SK-N-SH (cell line): ENCODE measurements around the gene ADAM33. TPM values are rescaled to one million over a fixed set of nuclear protein-coding genes. Genes with fewer than 3 reads are reported as not detected.

Experiments
- CTCF ChIA-PET: fragments of 300-600, 350-600 bp; formaldehyde crosslinking; extraction: SDS; loops from one replicate; lab custom pipeline; 2021; lab: Yijun Ruan, JAX
- POLR2A ChIA-PET: fragments of 350-600 bp; sonication (Branson Sonifier 250); formaldehyde crosslinking; extraction: SDS; loops from one replicate; lab custom pipeline; 2020; ENCODE audit warnings: antibody characterized with exemption, inconsistent platforms; lab: Yijun Ruan, JAX
- DNase-seq: peaks from one replicate; pipeline ENCODE4 v3.0.0; 2012
- H2AFZ ChIP-seq: fragments of 200-600 bp; sonication (generic); 2 replicates; pipeline ENCODE4 v1.8.1; 2016; ENCODE audit warnings: antibody characterized with exemption, mild to moderate bottlenecking, low read depth
- H3F3A ChIP-seq: fragments of 200-600 bp; sonication (generic); replicated peaks from 2 replicates; pipeline ENCODE3; 2016; ENCODE audit warnings: antibody characterized with exemption, mild to moderate bottlenecking; ENCODE audit not compliant: insufficient read depth
- H3K27ac ChIP-seq, 2 experiments: fragments of 200-500 bp in 1 of 2; fragments of 200-600 bp in 1 of 2; sonication (Bioruptor generic) in 1 of 2; sonication (generic), shearing (Covaris generic) in 1 of 2; 2 replicates each; pipeline versions ENCODE4 v1.5.1 to v1.6.1; 2014 to 2016; ENCODE audit warnings: low read depth in 2 of 2, inconsistent platforms in 1 of 2, low read length in 1 of 2, mild to moderate bottlenecking in 1 of 2, mixed read lengths in 1 of 2
- H3K27me3 ChIP-seq: fragments of 200-600 bp; sonication (generic), shearing (Covaris generic); 2 replicates; pipeline ENCODE4 v1.6.1; 2016; ENCODE audit warnings: mixed run types; ENCODE audit not compliant: insufficient read depth
- H3K36me3 ChIP-seq, 2 experiments: fragments of 200-500 bp in 1 of 2; fragments of 200-600 bp in 1 of 2; sonication (Bioruptor generic) in 1 of 2; sonication (generic) in 1 of 2; replicated peaks in 1 of 2; 2 replicates each; pipeline versions ENCODE3 to v1.5.1; 2014 to 2016; ENCODE audit warnings: low read length in 1 of 2, mild to moderate bottlenecking in 1 of 2; ENCODE audit not compliant: insufficient read depth in 2 of 2, control insufficient read depth in 1 of 2
- H3K4me1 ChIP-seq, 2 experiments: fragments of 200-500 bp in 1 of 2; fragments of 200-600 bp in 1 of 2; sonication (Bioruptor generic) in 1 of 2; sonication (generic), shearing (Covaris generic) in 1 of 2; 2 replicates each; pipeline versions ENCODE4 v1.5.1 to v1.6.1; 2014 to 2016; ENCODE audit warnings: low read depth in 1 of 2, low read length in 1 of 2, mixed run types in 1 of 2; ENCODE audit not compliant: insufficient read depth in 2 of 2, control insufficient read depth in 1 of 2
- H3K4me2 ChIP-seq: fragments of 200-600 bp; sonication (generic), shearing (Covaris generic); 2 replicates; pipeline ENCODE4 v1.6.1; 2017; ENCODE audit warnings: mixed run types
- H3K4me3 ChIP-seq, 2 experiments: fragments of 200-500 bp in 1 of 2; fragments of 200-600 bp in 1 of 2; sonication (Bioruptor generic) in 1 of 2; sonication (generic), shearing (Covaris generic) in 1 of 2; 2 replicates each; pipeline versions ENCODE4 v1.5.1 to v1.8.1; 2014 to 2016; ENCODE audit warnings: low read depth in 2 of 2, inconsistent platforms in 1 of 2, low read length in 1 of 2, mild to moderate bottlenecking in 1 of 2, mixed read lengths in 1 of 2, moderate library complexity in 1 of 2
- H3K79me2 ChIP-seq: fragments of 200-600 bp; sonication (generic); 2 replicates; pipeline ENCODE4 v1.8.1; 2017; ENCODE audit warnings: mild to moderate bottlenecking; ENCODE audit not compliant: insufficient read depth
- H3K9ac ChIP-seq: fragments of 200-600 bp; sonication (generic); 2 replicates; pipeline ENCODE4 v1.6.1; 2017; ENCODE audit warnings: mixed run types
- H3K9me2 ChIP-seq: fragments of 200-600 bp; sonication (generic); 2 replicates; pipeline ENCODE4 v1.6.1; 2017; ENCODE audit warnings: mixed run types
- H3K9me3 ChIP-seq: fragments of 200-600 bp; sonication (generic); 2 replicates; pipeline ENCODE4 v1.6.1; 2017; ENCODE audit warnings: mixed run types, mild to moderate bottlenecking, moderate library complexity
- H4K20me1 ChIP-seq: fragments of 200-600 bp; sonication (generic); 2 replicates; pipeline ENCODE4 v1.6.1; 2017; ENCODE audit warnings: mild to moderate bottlenecking, mixed run types; ENCODE audit not compliant: insufficient read depth
- FOXJ3 ChIP-seq: sonication (generic); formaldehyde crosslinking; IDR thresholded peaks from 2 replicates; pipeline ENCODE4 v1.5.1; 2020; ENCODE audit warnings: mild to moderate bottlenecking, missing genetic modification reagents
- GABPA ChIP-seq: IDR thresholded peaks from 2 replicates; pipeline ENCODE4 v1.4.0; 2012; ENCODE audit warnings: low read depth, mild to moderate bottlenecking
- RAD21 ChIP-seq: IDR thresholded peaks from 2 replicates; pipeline ENCODE4 v1.6.1; 2012; ENCODE audit warnings: mild to moderate bottlenecking, low read length
- RFX5 ChIP-seq: IDR thresholded peaks from 2 replicates; pipeline ENCODE4 v1.6.1; 2012; ENCODE audit warnings: mild to moderate bottlenecking, improper control_type of control experiment, low read length
- TAF1 ChIP-seq: IDR thresholded peaks from 2 replicates; pipeline ENCODE4 v1.6.1; 2012; ENCODE audit warnings: low read depth, mild to moderate bottlenecking, low read length, moderate library complexity, borderline replicate concordance
- TEAD4 ChIP-seq: IDR thresholded peaks from 2 replicates; pipeline ENCODE4 v1.4.0; 2012; ENCODE audit warnings: mild to moderate bottlenecking, borderline replicate concordance; ENCODE audit not compliant: insufficient read depth
- WGBS: methylation state at CpG from one replicate; pipeline ENCODE4 v1.1.6; 2017; ENCODE audit warnings: low lambda C conversion rate; 5-methylcytosine and 5-hydroxymethylcytosine counted together
- polyA plus RNA-seq, 3 experiments: library from polyadenylated mRNA; depleted of rRNA; stranded (reverse); fragments of >200 nt; gene quantifications; 2 replicates each; pipeline ENCODE4 v1.2.3, GENCODE V29; 2012
- TF ChIP-seq, protein P1 (sequence below): IDR thresholded peaks from 2 replicates; pipeline ENCODE4; 2012
- TF ChIP-seq, protein P2 (sequence below): fragments of 150-350 bp; IDR thresholded peaks from 2 replicates; pipeline ENCODE4 v1.6.1; 2017; ENCODE audit warnings: antibody characterized with exemption, low read length, low read depth, borderline replicate concordance
- TF ChIP-seq, protein P3 (sequence below): IDR thresholded peaks from 2 replicates; pipeline ENCODE4 v1.4.0; 2012; ENCODE audit warnings: low read depth, borderline replicate concordance

ADAM33 gene
- polyA plus RNA-seq, 1 of the 3 experiments (the other 2 are of a cell fraction) = 4.8 TPM

DNA sequence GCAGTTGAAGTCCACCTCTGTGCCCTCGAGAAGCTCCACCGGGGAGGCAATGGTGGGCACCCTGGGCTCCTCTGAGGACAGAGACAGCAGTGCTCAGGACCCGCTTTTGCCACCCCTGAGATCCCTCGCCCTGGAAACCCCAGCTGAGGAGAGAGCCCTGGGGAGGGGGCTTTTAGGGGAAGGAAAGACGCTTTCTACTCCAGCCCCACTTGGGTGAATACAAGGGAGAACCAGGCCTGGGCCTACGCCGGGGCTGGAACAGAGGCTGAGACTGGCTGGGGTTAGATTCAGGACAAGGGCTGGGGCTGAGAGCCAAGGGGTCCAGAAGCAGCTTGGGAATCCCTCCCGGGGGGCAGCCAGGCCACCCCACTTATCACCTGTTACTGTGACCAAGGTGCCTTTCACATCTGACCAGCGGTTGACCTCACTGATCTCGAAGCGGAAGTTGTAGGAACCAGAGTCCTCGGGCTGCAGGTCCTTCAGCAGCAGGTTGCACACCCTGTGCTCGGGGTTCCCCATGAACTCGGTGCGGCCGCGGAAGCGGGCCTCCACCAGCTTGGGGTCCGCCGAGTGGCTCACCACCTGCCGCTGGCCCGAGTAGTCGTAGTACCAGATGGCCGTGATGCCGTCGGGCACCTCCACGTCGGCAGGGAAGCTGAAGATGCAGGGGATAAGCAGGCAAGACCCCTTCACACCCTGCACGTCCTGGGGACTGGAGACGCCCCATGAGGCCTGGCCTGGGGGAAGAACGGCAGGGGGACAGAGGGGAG, 24.3 kb upstream of the ADAM33 start (continued):
- TF ChIP-seq, protein P1, sequence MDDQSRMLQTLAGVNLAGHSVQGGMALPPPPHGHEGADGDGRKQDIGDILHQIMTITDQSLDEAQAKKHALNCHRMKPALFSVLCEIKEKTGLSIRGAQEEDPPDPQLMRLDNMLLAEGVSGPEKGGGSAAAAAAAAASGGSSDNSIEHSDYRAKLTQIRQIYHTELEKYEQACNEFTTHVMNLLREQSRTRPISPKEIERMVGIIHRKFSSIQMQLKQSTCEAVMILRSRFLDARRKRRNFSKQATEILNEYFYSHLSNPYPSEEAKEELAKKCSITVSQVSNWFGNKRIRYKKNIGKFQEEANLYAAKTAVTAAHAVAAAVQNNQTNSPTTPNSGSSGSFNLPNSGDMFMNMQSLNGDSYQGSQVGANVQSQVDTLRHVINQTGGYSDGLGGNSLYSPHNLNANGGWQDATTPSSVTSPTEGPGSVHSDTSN = no peak
- TF ChIP-seq TAF1 = no peak

DNA sequence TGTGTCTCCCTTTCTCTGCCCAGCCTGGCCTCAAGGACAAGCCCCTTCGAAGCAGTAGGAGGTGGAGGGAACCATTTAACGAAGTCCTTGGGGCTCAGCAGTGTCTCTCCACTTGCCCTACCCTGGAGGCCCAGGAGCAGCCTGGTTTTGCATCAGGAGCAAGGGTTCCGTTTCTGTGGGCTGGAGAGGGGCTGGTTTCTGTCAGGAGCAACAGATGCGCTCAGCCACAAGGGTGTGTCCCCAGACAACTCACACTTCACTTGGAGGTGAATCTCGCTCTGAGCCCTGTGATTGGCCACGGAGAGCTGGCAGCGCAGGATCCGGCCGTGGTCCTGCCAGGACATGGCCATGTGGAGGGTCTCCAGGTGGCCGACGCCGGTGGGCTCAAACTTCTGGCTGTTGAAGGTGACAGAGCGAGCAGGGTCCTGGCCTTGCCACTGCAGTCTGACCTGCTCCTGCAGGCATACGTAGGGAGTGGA, 23.7 kb upstream of the ADAM33 start:
- Histone ChIP-seq H3K9me2 (no peaks in the 10 kb centered on the region), H3K4me2 (no peak overlapping the region), H3K27ac (no peak overlapping the region), H3K9ac (no peak overlapping the region), H3K4me3 (no peak overlapping the region), H3K27me3 (no peaks in the 10 kb centered on the region), H3K9me3 (no peaks in the 10 kb centered on the region), H3K79me2 (no peaks in the 10 kb centered on the region), H4K20me1 (no peaks in the 10 kb centered on the region), H3K36me3 (no peaks in the 10 kb centered on the region), H2AFZ (no peak overlapping the region), H3F3A (no peaks in the 10 kb centered on the region), H3K4me1 (no peaks in the 10 kb centered on the region)
- ChIA-PET CTCF (interaction anchor here (3.1 to 5.8 kb wide), 3 partner anchors 11 to 143 kb away, joined by 9 to 55 read pairs (median 18); no protein-coding TSS in a partner anchor), POLR2A (no interaction called here)
- 72% methylated on average over 12 of the region's 14 CpGs for WGBS
- no peak for DNase-seq
- no peak for TF ChIP-seq FOXJ3
- no peak for TF ChIP-seq RAD21
- TF ChIP-seq TEAD4 = no peak
- TF ChIP-seq RFX5 = no peak
- TF ChIP-seq GABPA = no peak

DNA sequence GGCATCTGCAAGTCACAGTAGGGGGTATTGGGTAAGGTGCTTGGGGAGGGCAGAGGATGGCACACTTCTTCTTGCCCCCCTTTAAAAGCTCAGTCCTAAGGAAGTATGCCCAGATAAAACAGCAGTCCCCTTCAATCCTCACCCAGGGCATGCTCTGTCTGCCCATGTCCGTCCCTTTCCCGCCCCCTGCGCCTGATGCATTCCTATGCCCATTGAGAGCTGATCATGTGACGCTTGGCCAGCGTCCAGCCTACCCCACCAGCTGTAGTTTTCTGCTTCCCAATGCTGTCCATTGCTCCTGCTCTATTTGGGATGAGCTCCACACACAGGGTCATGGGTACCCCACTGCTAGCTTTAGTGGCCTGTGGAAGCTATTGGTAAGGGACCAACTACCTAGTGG, 22.3 kb upstream of the ADAM33 start:
- H3K27ac ChIP-seq = no peak overlapping the region
- H3K9me2 ChIP-seq = no peaks in the 10 kb centered on the region
- H2AFZ ChIP-seq = no peak overlapping the region
- no peak overlapping the region for H3K4me2 ChIP-seq
- peak; percentile 19 for DNase-seq
- TF ChIP-seq, protein P2, sequence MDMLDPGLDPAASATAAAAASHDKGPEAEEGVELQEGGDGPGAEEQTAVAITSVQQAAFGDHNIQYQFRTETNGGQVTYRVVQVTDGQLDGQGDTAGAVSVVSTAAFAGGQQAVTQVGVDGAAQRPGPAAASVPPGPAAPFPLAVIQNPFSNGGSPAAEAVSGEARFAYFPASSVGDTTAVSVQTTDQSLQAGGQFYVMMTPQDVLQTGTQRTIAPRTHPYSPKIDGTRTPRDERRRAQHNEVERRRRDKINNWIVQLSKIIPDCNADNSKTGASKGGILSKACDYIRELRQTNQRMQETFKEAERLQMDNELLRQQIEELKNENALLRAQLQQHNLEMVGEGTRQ = no peak
- TF ChIP-seq, protein P3, sequence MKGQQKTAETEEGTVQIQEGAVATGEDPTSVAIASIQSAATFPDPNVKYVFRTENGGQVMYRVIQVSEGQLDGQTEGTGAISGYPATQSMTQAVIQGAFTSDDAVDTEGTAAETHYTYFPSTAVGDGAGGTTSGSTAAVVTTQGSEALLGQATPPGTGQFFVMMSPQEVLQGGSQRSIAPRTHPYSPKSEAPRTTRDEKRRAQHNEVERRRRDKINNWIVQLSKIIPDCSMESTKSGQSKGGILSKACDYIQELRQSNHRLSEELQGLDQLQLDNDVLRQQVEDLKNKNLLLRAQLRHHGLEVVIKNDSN = peak; percentile 45
- no peak overlapping the region for H3K9ac ChIP-seq
- no peaks in the 10 kb centered on the region for H3F3A ChIP-seq
- H4K20me1 ChIP-seq = no peaks in the 10 kb centered on the region
- 61% methylated on average over 5 of the region's 5 CpGs for WGBS
- POLR2A ChIA-PET = no interaction called here
- H3K4me3 ChIP-seq = no peak overlapping the region
- no peaks in the 10 kb centered on the region for H3K36me3 ChIP-seq
- no peaks in the 10 kb centered on the region for H3K27me3 ChIP-seq
- H3K9me3 ChIP-seq = no peaks in the 10 kb centered on the region
- H3K79me2 ChIP-seq = no peaks in the 10 kb centered on the region
- CTCF ChIA-PET = interaction anchor here (0.8 to 5.8 kb wide), 6 partner anchors 9 to 141 kb away, joined by 3 to 55 read pairs (median 5); partner anchors contain the start of gene SIGLEC1
- no peaks in the 10 kb centered on the region for H3K4me1 ChIP-seq
